NCI-H524 treated with DMSO at 0.1 percent for 48 hours (cell line): ENCODE results near the gene LOXHD1.
A peak's percentile ranks its signal among the peaks of the same experiment; 100 is the strongest.

Source experiments
- DNase-seq: peaks from one replicate; lab custom pipeline; 2025; lab: John Stamatoyannopoulos, UW

The LOXHD1 gene

DNA sequence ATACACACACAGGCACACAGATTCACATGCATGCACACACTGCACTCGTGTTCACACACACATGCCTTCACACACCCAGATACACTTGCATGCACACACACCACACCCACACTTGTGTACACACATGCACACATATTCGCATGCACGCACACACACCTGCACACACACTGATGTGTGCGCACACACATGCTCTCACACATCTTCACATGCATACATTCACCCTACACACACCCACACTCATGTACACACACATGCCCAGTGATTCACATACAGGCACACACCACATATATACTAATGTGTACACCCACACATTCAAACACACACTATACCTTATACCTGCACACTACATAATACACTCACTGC is 181.6 kb downstream of the LOXHD1 start:
- DNase-seq = no peak

DNA sequence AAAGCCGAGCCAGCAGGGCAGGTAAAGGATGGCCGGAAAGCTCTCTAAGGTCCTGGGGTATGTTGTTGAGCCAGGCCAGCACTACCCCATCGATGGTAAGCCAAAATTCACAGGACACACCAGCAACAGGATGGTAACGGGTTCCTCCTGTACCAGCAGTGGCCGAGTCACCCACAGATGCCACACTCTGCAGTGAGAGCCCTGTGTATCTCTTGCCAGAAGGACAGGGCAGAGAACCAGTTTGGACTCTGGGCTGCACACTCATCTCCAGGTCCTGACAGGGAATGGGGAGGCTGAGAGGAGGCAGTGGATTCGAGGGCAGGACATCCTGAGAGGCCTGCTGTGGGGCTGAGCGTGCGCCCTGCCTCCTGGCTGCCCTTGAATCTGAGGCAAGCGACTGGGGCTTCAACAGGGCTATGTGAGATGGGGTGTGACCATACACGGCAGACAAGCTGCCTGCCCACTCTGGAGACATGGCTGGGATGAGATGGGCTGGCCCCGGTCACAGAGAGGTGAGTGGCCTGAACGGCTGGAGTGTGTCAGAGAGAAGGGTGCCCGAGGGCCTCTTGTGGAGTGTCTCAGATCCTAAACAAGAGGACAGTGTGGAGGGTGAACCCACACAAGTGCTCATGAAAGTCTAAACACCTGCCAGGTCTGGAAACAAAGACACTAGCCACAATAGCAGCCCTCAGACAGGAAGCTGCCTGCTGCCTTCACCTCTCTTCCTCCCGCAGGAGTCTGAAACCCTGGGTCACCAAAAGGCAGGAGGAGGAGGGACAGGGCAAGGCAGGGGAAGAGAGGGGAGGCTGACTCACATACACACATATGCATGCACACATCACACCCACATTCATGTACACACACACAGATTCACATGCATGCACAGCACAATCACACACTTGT is 182.3 kb downstream of the LOXHD1 start:
- no peak for DNase-seq

DNA sequence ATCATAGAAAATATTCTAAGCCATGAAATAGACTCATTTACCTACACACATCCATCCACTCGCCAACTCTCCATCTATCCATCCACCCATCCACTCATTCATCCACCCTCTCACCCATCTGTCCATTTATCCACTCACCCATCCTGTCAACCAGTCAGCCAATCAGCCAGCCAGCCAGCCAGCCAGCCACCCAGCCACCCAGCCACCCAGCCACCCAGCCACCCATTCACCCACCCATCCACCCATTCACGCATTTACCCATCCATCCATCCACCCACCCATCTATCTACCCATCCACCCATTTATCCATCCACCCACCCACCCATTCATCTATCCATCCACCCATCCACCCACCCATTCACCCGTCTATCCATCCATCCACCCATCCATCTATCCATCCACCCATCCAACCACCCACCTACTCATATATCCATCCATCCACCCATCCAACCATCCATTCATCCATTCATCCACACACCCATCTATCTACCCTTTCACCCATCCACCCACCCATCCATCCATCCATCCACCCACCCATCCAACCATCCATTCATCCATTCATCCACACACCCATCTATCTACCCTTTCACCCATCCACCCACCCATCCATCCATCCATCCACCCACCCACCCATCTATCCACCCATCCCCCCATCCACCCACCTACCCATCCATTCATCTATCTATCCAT is 185.1 kb downstream of the LOXHD1 start:
- no peak for DNase-seq

DNA sequence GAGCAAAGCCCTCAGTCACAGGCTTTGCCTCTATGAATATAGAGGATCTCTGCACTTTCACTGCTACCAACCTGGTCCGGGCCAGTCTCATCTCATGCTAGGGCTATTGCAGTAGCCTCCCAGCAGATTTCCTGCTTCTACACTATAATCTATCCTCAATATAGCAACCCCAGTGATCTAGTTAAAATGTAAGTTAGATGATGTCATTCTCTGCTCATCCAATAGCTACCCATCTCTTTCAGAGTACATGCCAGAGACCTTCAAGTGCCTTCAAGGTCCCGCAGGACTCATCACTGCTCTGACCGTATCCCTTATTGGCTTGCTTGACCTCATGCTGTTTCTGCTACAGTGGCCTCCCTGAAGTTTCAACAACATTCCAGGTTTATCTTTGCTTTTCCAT is 186.3 kb downstream of the LOXHD1 start:
- no peak for DNase-seq

DNA sequence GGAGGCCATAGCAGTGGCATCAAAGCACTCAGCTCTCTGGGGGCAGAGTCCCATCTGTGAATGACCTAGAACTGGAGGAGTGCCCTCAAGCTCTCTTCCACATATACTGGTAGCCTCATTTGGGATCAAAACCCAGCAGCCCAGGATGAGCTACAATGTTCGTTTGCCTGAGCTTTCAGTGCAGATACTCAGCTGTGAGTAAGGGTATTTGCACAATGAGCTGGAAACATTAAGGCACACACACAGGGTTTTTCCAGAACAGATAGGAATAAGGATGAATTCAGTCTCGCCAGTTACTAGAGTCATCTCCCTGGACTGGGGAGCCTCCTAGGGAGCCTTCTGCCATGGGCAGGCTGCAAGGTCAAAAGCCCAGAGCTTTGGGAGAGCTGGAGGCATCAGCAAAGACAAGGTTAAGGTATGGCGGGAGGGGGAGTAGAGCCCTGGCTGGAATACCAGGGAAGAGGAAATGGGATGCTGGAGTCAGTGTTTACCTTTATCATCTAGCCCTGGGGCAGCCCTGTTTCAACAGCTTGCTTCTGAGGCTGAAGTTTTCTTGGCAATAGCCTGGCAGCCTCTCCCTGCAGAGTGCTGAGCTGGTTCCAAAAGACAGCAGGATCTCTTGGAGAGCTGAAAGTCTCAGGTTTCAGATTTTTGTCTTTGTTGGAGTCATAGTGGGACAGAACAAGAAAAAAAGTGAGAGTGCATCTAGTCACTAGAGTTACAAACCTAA is 187.7 kb downstream of the LOXHD1 start:
- DNase-seq = no peak

DNA sequence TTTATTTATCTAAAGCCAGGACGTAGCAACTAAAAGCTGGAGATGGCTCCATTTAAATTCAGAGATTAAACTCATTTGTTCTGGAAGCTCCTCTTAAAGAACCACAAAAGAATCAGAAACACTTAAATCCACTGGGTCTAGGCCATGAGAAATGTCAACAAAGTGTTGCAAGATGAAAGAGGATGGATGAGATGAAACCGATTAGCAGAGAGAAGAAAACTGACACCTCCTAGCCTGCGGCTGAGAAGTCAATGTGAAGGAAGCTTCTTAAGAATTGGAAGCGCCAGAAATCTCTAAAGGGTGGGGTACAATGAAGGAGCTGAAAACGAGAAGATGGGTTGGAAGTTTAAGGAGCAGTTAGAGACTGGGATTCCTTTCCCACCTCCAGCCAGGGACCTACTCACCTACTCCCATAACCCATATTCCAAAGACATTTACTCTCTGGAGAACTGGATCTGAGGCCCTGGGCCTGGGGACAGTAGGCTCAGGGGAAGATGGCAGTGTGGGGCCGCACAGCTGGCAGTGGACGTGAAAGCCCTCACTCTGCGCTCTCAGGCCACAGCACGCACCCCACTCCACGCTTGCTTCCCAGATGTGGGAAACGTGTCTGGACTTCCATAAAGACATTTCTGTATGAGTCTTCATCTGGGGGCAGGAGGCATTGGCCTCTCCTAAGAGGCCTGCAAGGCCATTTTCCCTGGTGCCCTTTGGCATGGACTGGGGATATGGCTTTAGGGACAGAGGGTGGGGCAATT is 188.4 kb downstream of the LOXHD1 start:
- DNase-seq = no peak

DNA sequence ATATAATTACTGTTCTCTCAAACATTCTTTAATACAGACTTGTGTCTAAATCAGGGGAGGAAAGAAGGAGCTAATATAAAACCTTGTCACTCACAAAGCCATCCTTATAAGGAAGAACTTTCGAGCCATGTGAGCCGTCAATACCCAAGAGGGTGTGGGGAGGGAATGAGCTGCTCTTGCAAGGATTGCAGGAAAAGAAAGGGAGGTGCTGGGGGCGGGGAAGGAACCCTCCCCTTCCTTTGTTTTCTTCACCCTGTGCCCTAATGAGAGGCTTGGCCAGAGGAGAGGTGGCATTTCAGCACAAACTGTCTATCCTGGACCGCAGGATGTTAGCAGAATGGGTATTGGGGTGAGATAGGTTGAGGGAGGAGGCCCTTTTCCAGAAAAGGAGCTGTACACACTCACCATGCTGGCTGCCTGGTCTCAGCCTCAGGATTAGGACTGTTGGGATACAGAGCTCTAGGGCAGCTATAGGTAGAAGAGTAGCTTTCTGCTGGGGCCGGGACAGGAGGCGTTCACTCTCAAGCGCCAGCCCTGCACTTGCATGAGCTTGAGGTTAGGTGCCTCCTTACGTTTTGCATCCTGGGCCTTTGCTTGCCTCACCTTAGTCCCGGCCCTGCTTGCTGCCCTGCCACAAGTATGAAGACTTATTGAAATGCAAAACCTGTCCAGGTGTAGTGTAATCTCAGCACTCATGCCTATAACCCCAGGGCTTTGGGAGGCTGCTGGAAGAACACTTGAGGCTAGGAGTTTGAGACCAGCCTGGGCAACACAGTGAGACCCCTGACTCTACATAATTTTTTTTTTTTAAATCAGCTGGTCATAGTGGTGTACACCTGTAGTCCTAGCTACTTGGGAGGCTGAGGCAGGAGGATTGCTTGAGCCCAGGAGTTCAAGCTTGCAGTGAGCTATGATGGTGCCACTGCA is 190.5 kb downstream of the LOXHD1 start:
- no peak for DNase-seq

DNA sequence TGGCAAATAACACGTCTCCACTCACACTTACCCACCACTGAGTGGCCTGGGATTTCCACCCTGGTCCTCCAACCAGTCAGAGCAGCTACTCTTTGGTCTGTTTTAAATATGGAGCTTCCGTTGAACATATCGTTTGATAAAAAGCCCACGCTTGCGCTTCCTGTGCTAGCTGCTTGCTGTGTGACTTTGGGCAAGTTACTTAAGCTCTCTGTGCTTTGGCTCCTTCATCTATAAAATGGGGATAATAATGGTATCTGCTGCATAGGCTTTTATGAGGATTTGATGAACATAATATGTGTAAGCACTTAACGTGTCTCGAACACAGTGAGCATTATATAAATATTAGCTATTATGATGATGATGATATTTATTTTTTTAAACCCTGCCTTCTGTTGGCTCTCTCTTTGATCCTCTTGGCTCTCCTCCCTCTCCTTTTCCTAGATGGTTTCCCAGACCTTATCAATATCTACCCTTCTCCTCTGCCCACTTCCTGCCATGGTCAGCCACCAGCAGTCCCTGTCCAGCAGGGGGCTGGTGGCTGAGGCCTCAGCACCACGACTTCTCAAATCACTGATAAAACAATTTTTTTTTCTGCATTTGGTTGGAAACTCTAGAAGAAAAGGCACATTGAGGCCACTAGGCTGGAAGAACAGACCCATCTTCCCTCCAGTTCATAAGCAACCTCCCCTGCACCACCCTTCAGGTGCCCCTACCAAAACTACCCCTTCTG is 191.9 kb downstream of the LOXHD1 start:
- no peak for DNase-seq

DNA sequence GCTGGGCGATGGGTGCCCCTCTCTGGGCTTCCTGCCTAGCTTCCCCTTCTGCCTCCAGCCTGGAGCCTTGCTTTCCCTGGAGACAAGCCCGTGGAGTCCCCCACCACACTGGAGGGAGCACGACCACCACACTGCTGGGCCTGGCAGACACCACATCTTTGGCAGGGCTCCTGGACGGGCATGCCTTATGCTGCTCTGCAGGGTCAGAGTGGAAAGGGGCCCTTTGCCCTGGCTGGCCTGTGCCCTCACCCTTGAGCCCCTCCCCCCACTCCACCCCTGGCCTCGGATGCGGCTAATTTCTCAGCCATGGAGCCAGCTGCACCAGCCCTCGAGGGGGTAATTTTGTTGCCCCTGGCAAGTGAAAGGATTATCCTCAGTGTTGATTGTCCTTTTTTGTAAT is 194.5 kb downstream of the LOXHD1 start:
- peak; percentile 24 for DNase-seq

DNA sequence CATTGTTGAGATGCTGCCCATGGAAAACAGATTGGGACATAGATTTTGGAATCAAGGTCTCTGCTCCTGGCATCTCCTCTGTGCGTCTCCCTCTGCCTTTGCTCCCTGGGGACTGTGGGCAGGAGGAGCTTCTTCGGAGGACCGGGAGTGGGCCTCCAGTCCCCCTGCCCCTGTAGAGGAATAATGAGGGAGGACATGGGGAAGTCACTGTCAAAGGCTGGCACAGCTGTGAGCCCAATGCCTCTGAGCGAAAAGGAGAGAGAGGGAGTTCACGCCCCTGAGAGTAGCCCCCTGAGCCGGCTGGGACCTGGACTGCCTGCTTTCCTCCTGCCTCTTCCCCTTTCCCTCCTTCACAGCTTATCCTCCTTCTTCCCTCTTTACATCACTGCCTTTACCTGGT is 195.0 kb downstream of the LOXHD1 start:
- DNase-seq = no peak

DNA sequence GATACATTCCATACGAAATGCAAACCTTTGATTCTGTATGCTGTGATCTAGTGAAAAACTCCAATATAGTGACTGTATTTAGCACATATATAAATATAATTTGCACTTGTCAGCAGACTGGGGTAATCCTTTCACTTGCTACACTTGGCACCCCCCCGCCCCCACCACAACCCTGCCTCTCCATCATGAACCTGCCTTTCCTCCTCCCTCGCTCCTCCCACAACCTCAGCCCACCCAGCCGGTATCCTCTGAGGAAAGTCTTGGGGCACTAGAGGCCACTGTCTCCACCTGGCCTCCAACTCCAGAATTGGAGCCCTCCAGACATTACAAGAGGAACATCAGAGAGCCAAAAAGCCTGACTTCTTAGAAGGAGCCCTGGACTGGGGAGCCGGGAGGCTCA is 196.3 kb downstream of the LOXHD1 start:
- DNase-seq = no peak

DNA sequence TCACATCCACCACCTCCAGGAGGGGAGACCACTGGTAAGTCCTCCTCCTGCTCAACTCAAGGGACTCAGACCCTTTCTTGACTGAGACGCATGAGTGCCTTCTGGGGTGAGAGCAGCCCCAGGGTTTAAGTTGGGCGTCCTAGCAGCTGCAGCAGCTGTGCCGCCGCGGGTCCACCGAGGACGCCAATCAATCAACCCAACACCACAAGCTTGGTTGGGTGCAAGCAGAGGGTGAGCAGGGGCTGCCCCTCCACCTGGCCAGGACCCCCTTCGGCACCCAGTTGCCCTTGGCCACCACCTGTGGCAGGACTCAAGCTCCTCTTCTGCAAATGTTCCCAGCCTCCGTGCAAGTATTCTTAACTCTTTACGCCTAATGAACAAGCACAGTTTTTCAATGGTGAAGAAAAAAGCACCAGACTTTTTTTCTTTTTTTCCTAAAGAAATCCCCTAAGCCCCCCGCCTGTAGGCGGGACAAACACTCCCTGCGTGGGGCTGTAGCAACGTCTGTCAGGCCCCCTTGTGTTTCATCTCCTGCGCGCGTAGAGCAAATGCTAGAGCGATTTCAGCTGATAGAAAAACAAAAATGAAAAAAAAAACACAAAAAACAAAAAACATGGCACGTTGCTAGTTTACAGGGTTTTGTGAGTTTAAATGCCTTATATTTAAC is 197.1 kb downstream of the LOXHD1 start:
- no peak for DNase-seq

DNA sequence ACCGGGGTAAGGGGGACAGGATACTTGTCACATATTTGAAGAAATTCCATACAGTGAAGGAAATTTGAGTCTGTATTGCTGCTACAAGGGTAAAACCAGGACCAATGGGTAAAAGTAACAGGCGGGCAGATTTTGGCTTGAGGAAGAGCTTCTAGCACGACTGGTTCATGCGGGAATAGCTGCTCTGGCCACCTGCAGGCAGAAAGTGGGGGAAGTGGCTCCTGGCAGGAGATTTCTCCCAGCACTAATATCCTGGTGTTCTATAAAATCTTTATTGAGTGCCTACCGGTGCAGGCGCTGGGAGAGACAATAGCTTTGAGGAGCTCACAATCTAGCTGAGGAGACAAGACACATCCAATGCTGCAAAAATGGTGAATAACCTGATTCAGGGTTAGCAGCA is 198.5 kb downstream of the LOXHD1 start:
- no peak for DNase-seq

DNA sequence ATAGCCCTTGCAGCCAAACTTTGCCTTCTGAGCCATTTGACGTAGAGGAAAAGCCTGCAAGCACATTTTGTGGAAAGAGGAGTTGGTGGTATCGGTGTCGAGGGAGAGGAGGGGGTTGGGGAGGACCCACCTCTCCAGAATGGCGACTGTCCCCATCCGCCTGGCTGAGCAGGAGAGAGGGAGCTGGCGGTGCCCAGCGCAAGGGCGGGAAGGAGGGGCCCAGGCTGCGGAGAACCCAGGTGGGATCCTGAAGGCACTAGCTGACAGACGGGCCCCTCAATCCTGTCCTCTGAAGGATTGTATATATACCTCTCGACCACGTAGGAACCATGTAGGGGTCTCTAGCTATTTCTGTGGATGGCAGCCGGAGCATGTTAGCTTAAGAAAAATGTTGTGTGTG is 200.3 kb downstream of the LOXHD1 start:
- no peak for DNase-seq

DNA sequence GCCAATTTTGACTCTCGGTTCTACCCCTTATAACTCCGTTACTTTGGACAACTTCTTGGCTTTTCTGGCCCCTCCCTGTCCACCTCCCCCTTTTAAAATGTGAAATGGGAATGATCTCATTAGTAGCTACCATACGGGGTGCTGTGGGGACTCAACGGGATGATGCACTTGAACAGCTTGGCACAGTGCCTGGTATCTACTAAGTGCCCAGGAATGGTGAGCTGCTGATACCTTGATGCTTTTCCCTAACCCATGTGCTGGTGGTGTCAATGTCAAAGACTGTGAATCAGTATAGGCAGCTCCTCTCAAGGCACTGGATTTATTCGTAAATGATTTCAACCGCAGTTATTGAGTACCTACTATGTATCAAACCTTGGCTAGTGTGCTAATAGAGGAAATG is 204.2 kb downstream of the LOXHD1 start:
- no peak for DNase-seq

DNA sequence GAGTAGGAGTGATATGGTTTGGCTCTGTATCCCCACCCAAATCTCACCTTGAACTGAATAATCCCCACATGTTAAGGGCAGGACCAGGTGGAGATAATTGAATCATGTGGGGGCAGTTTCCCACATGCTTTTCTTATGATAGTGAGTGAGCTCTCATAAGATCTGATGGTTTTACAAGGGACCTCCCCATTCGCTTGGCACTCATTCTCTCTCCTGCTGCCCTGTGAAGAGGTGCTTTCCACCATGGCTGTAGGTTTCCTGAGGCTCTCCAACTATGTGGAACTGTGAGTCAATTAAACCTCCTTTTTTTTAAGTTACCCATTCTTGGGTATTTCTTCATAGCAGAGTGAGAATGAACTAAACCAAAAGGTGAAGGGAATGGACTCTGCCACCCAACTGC is 207.5 kb downstream of the LOXHD1 start:
- DNase-seq = no peak

DNA sequence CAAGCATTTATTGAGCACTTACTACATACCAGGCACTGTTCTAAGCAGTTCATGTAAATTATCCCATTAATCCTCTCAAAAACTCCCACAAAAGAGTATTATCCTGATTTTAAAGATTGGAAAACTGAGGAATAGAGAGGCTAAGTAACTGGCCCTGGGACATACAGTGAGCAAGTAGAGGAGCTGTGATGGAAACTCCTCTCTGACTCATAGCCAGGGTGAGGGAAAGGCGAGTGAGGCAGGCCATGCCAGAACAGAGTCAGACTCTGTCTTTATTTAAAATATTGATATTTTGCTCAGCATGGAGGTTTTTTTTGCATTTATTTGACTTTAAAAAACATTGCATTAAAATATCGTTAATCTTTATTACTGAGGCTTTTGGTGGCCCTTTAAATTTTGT is 208.0 kb downstream of the LOXHD1 start:
- DNase-seq = no peak

DNA sequence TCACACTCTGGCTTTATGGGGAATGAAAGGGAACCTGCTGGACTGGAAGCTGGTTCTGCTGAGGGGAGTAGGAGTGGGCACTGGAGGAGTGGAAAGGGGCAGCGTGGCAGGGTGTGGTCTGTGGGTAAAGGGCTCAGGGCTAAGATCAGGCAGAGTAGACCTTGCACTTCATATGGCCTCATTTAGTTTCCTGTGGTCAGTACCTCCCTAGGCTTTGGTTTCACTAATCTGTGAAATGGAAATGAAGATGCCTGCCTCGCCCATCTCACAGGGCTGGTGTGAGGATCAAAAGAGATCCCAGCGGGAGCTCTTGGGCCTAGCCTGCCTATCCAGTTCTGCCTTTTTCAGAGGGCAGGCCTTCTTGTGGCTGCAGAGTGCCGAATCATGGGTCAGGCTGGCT is 208.7 kb downstream of the LOXHD1 start:
- no peak for DNase-seq

DNA sequence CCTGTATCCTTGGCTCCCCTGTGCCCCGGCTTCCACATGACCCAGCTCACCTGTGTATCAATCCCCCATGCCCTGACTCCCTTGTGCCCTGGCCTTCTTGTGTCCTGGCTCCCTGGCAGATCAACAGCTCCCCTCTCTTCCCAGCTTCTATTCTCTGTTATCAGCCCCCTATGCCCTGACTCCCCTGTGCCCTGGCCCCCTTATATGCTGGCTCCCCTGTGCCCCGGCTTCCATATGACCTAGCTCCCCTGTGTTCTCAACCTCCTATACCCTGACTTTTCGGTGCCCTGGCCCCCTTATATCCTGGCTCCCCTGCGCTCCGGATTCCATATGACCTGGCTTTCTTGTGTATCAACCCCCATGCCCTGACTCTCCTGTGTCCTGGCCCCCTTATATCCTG is 209.2 kb downstream of the LOXHD1 start:
- no peak for DNase-seq

DNA sequence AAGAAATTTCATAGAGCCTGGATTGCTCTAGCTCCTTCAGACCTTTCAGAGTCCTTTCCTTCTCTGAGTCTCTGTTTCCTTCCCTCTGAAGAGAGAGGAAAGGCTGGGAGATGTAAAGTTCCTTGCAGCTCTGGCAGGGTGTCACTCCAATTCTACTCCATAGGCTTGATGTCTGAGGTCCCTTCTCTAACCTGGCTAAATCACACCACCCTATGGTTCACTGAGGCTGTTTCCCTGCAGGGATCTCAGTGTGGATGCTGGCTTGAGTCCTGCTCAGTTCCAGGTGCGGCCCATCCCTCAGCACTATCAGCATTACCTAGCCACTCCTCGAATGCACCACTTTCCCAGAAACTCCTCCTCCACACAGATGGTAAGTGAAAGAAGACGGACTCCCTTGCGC is 209.7 kb downstream of the LOXHD1 start:
- DNase-seq = no peak
